BJ (cell line): ENCODE data around the gene SERPINA6. TPM values are rescaled to one million over a fixed set of nuclear protein-coding genes. Genes with fewer than 3 reads are reported as not detected.
"Not testable (repeated sequence)": the region's sequence is repeated elsewhere in the genome, so short reads cannot be mapped to it uniquely, and the experiment has no call there.

Source experiments
- CTCF ChIA-PET: fragments of 350-600 bp; formaldehyde crosslinking; extraction: SDS; loops from one replicate; lab custom pipeline; 2021; ENCODE audit warnings: antibody characterized with exemption, inconsistent platforms; lab: Yijun Ruan, JAX
- POLR2A ChIA-PET: fragments of 300-600 bp; sonication (Branson Sonifier 250); formaldehyde crosslinking; extraction: SDS; loops from one replicate; lab custom pipeline; 2021; ENCODE audit warnings: antibody characterized with exemption; lab: Charles Lee
- DNase-seq: peaks from one replicate; pipeline ENCODE4 v3.0.0-alpha.2; 2011; ENCODE audit warnings: low read depth
- H3K27me3 ChIP-seq: 2 replicates; pipeline ENCODE4 v1.6.0; 2011; ENCODE audit warnings: low read length; ENCODE audit not compliant: control insufficient read depth, insufficient read depth
- H3K36me3 ChIP-seq: 2 replicates; pipeline ENCODE4 v1.5.1; 2011; ENCODE audit warnings: low read length; ENCODE audit not compliant: control insufficient read depth, insufficient read depth
- H3K4me3 ChIP-seq: 2 replicates; pipeline ENCODE4 v1.5.1; 2011; ENCODE audit warnings: low read depth, mild to moderate bottlenecking, control low read depth, low read length
- CTCF ChIP-seq: IDR thresholded peaks from 2 replicates; pipeline ENCODE4 v1.5.1; 2011; ENCODE audit warnings: low read depth, mild to moderate bottlenecking, control low read depth, inconsistent platforms, low read length, moderate library complexity; ENCODE audit not compliant: insufficient read depth
- polyA plus RNA-seq: library from polyadenylated mRNA; depleted of rRNA; stranded (reverse); fragments of >200 nt; gene quantifications from 2 replicates; pipeline ENCODE4 v1.2.3, GENCODE V29; 2011

Gene SERPINA6
- polyA plus RNA-seq, 1 experiment, result not detected

DNA sequence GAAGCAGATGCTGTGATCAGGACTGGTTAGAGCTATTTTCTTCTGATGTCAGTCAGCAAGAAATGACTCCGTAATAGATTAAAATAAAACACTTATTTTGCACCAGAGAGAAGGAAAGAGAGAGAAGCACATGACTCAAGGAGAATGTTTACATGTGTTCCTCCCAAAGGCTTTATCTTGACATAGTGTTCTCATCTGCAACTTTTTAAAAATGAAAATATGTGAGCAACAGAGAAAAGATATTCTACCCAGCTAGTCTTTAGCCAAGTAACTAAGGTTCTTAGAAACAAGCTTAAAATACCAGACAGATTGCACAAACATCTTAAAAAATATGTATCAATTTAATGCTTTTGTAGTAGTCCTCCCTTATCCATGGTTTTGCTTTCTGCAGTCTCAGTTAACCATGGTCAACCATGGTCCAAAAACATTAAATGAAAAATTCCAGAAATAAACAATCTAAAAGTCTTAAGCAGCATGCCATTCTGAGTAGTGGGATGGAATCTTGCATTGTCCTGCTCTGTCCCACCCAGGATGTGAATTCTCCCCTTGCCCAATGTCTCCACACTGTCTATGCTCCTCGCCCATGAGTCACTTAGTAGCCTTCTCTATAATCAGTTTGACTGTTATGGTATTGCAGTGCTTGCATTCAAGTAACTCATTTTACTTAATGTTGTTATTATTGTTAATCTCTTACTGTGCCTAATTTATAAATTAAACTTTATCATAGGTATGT, 40.0 kb downstream of the SERPINA6 start:
- ChIA-PET POLR2A (no interaction called here), CTCF (no interaction called here)
- no peaks in the 10 kb centered on the region for H3K27me3 ChIP-seq
- H3K4me3 ChIP-seq, result no peak overlapping the region
- H3K36me3 ChIP-seq, result no peaks in the 10 kb centered on the region
- no peak for DNase-seq
- no peak for TF ChIP-seq CTCF

- ChIA-PET POLR2A (no interaction called here), CTCF (interaction anchor here (1.1 kb wide), 1 partner anchor 145 kb away, joined by 3 read pairs; no protein-coding TSS in a partner anchor)
- no peak for DNase-seq
- no peaks in the 10 kb centered on the region for H3K36me3 ChIP-seq
- H3K27me3 ChIP-seq, result no peaks in the 10 kb centered on the region
- H3K4me3 ChIP-seq, result no peak overlapping the region
- TF ChIP-seq CTCF, result no peak
Measured at GRCh38 chr14:94278731-94279130, 44.4 kb downstream of the SERPINA6 start.

- POLR2A ChIA-PET, H3K4me3 ChIP-seq, H3K27me3 ChIP-seq, DNase-seq, H3K36me3 ChIP-seq: not testable (repeated sequence)
- CTCF ChIA-PET, result interaction anchor here (1.4 kb wide), 1 partner anchor 10 kb away, joined by 4 read pairs; no protein-coding TSS in a partner anchor
Measured at GRCh38 chr14:94276898-94277561, 46.1 kb downstream of the SERPINA6 start.

DNA sequence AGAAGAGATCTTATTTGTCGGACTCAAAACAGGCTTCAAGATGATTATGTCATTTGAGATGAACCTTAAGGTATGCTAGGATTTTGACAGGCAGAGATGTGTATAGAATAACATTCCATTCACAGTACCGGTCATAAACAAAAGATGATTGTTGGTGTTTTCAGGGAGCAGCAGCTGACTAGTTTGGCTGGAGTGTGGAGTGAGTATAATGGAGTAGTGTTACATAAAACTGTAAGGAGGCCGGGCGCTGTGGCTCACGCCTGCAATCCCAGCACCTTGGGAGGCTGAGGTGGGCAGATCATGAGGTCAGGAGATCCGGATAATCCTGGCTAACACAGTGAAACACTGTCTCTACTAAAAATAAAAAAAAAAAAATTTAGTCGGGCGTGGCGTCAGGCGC, 54.0 kb downstream of the SERPINA6 start:
- no peak for TF ChIP-seq CTCF
- ChIA-PET POLR2A (no interaction called here), CTCF (no interaction called here)
- Histone ChIP-seq H3K36me3 (no peaks in the 10 kb centered on the region), H3K27me3 (no peaks in the 10 kb centered on the region), H3K4me3 (no peak overlapping the region)
- no peak for DNase-seq

GRCh38 chr14:94268582-94268981, 54.6 kb downstream of the SERPINA6 start:
- H3K36me3 ChIP-seq, H3K27me3 ChIP-seq, H3K4me3 ChIP-seq, CTCF ChIA-PET, DNase-seq, POLR2A ChIA-PET: not testable (repeated sequence)

DNA sequence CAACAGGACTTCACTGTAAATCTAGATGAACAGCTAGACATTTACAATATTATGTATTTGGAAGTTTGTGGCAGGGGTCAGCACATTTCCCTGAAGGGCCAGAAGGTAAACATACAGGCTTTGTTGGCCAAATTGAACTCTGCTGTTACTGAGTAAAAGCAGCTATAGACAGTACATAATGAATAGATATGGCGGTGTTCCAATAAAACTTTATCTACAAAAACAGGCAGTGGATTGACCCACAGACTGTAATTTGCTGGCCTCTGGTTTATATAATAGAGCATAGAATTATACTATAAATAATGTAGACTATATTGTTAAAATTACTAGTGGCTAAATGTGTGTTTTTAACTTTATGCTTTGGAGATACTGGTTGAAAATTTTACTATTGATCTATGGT, 55.8 kb downstream of the SERPINA6 start:
- TF ChIP-seq CTCF, result no peak
- CTCF ChIA-PET, result interaction anchor here (1.4 kb wide), 1 partner anchor 10 kb away, joined by 4 read pairs; no protein-coding TSS in a partner anchor
- POLR2A ChIA-PET, result no interaction called here

GRCh38 chr14:94264195-94264594, 58.9 kb downstream of the SERPINA6 start:
- CTCF ChIA-PET, result interaction anchor here (0.9 kb wide), 1 partner anchor 15 kb away, joined by 3 read pairs; no protein-coding TSS in a partner anchor
- DNase-seq, H3K4me3 ChIP-seq, H3K27me3 ChIP-seq, H3K36me3 ChIP-seq, POLR2A ChIA-PET: not testable (repeated sequence)

More for the DNA sequence above, 55.8 kb downstream of the SERPINA6 start:
- no peak for DNase-seq
- H3K36me3 ChIP-seq, result no peaks in the 10 kb centered on the region
- no peaks in the 10 kb centered on the region for H3K27me3 ChIP-seq
- no peak overlapping the region for H3K4me3 ChIP-seq
